HCT116 (cell line): ENCODE results near the gene NCKAP5. TPM values are rescaled to one million over a fixed set of nuclear protein-coding genes. Genes with fewer than 3 reads are reported as not detected.

Source experiments
- ATAC-seq: fragments of 200-7000 bp; cut with Tn5 transposase; 2 replicates; pipeline ENCODE4 v1.9.1; 2020; ENCODE audit warnings: mild to moderate bottlenecking, moderate library complexity
- BruUV-seq: library from RNA; stranded (reverse); fragments of 400-500 nt; replicated peaks from 2 replicates; lab custom pipeline; 2021; lab: Mats Ljungman, UMichigan
- CTCF ChIA-PET: fragments of 300-600 bp; sonication (Branson Sonifier 250); formaldehyde crosslinking; loops from one replicate; lab custom pipeline; 2021; ENCODE audit warnings: antibody characterized with exemption; lab: Charles Lee
- POLR2A ChIA-PET: fragments of 300-600, 350-600 bp; sonication (Branson Sonifier 250); formaldehyde crosslinking; loops from one replicate; lab custom pipeline; 2021; ENCODE audit warnings: antibody characterized with exemption; lab: Charles Lee
- RAD21 ChIA-PET, 2 experiments: fragments of 300-600 bp; sonication (Branson Sonifier 250); formaldehyde crosslinking; loops; one replicate each; lab custom pipeline; 2023; ENCODE audit warnings: low total read pairs in 2 of 2; ENCODE audit not compliant: uncharacterized antibody in 2 of 2, unreplicated experiment in 2 of 2, low non-redundant PET in 1 of 2; lab: Charles Lee
- DNase-seq: peaks from one replicate; pipeline ENCODE4 v3.0.0-alpha.2; 2010; ENCODE audit warnings: low read depth, low spot score
- H2AFZ ChIP-seq: fragments of 200-600 bp; shearing (Covaris generic), sonication (generic); 2 replicates; pipeline ENCODE4 v1.6.1; 2017; ENCODE audit warnings: low read depth, mixed run types, mixed read lengths, antibody characterized with exemption, low read length; ENCODE audit not compliant: poor library complexity, severe bottlenecking
- H3K27ac ChIP-seq: 2 replicates; pipeline ENCODE4 v1.5.1; 2012; ENCODE audit warnings: low read depth, low read length
- H3K27me3 ChIP-seq: fragments of 200-600 bp; sonication (generic); 2 replicates; pipeline ENCODE4 v1.6.1; 2016; ENCODE audit warnings: mixed run types, low read length, mixed read lengths; ENCODE audit not compliant: insufficient read depth
- H3K36me3 ChIP-seq, 2 experiments: fragments of 200-500 bp in 1 of 2; fragments of 200-600 bp in 1 of 2; sonication (Bioruptor generic) in 1 of 2; sonication (generic) in 1 of 2; 2 replicates each; pipeline versions ENCODE4 v1.5.1 to v1.6.1; 2014 to 2016; ENCODE audit warnings: low read length in 2 of 2, inconsistent platforms in 1 of 2, mixed read lengths in 1 of 2, mixed run types in 1 of 2; ENCODE audit not compliant: insufficient read depth in 2 of 2, control insufficient read depth in 1 of 2
- H3K4me1 ChIP-seq, 2 experiments: fragments of 200-600 bp in 1 of 2; sonication (generic) in 1 of 2; 2 replicates each; pipeline versions ENCODE4 v1.5.1 to v1.6.1; 2012 to 2017; ENCODE audit warnings: low read length in 2 of 2, inconsistent platforms in 1 of 2, mild to moderate bottlenecking in 1 of 2, mixed read lengths in 1 of 2, mixed run types in 1 of 2, moderate library complexity in 1 of 2; ENCODE audit not compliant: insufficient read depth in 2 of 2, control insufficient read depth in 1 of 2
- H3K4me2 ChIP-seq: fragments of 200-600 bp; sonication (generic); 2 replicates; pipeline ENCODE4 v1.6.1; 2017; ENCODE audit warnings: mixed run types, low read length, mixed read lengths
- H3K4me3 ChIP-seq, 2 experiments: fragments of 200-600 bp in 1 of 2; sonication (generic) in 1 of 2; replicated peaks in 1 of 2; 2 replicates each; pipeline ENCODE4 v1.5.1; 2011 to 2016; ENCODE audit warnings: low read length in 2 of 2, control low read depth in 1 of 2, low read depth in 1 of 2, mild to moderate bottlenecking in 1 of 2, mixed read lengths in 1 of 2, mixed run types in 1 of 2
- H3K79me2 ChIP-seq: fragments of 200-600 bp; sonication (generic); 2 replicates; pipeline ENCODE4 v1.6.1; 2017; ENCODE audit warnings: mild to moderate bottlenecking, mixed run types, low read length, moderate library complexity, mixed read lengths; ENCODE audit not compliant: insufficient read depth
- H3K9ac ChIP-seq: fragments of 200-600 bp; sonication (generic); 2 replicates; pipeline ENCODE4 v1.6.1; 2016; ENCODE audit warnings: low read length, mixed read lengths
- H3K9me2 ChIP-seq: fragments of 200-600 bp; sonication (generic), shearing (Covaris generic); 2 replicates; pipeline ENCODE4 v1.6.1; 2017; ENCODE audit warnings: mixed run types, mild to moderate bottlenecking, moderate library complexity; ENCODE audit not compliant: insufficient read depth
- H3K9me3 ChIP-seq, 2 experiments: fragments of 200-500 bp in 1 of 2; fragments of 200-600 bp in 1 of 2; sonication (Bioruptor generic) in 1 of 2; sonication (generic) in 1 of 2; 2 replicates each; pipeline ENCODE4 v1.6.1; 2014 to 2017; ENCODE audit warnings: low read length in 2 of 2, mixed read lengths in 2 of 2, inconsistent platforms in 1 of 2, low read depth in 1 of 2, mild to moderate bottlenecking in 1 of 2, mixed run types in 1 of 2, moderate library complexity in 1 of 2; ENCODE audit not compliant: control insufficient read depth in 1 of 2, insufficient read depth in 1 of 2
- H4K20me1 ChIP-seq: fragments of 200-600 bp; sonication (generic), shearing (Covaris generic); 2 replicates; pipeline ENCODE4 v1.6.1; 2017; ENCODE audit warnings: mixed run types, mild to moderate bottlenecking, moderate library complexity; ENCODE audit not compliant: insufficient read depth
- FOSL1 ChIP-seq: IDR thresholded peaks from 2 replicates; pipeline ENCODE4 v1.6.1; 2012; ENCODE audit warnings: low read depth
- JUND ChIP-seq: IDR thresholded peaks from 2 replicates; pipeline ENCODE4 v1.6.1; 2012
- RAD21 ChIP-seq: IDR thresholded peaks from 2 replicates; pipeline ENCODE4 v1.6.1; 2012; ENCODE audit warnings: low read depth, mild to moderate bottlenecking
- SIN3A ChIP-seq: IDR thresholded peaks from 2 replicates; pipeline ENCODE4 v1.6.1; 2012; ENCODE audit warnings: low read depth
- SP1 ChIP-seq: IDR thresholded peaks from 2 replicates; pipeline ENCODE4 v1.6.1; 2012; ENCODE audit warnings: low read depth
- SRF ChIP-seq: IDR thresholded peaks from 2 replicates; pipeline ENCODE4 v1.6.1; 2012; ENCODE audit warnings: low read depth
- TCF7L2 ChIP-seq: IDR thresholded peaks from 2 replicates; pipeline ENCODE4 v1.7.0; 2011; ENCODE audit warnings: borderline replicate concordance, inconsistent platforms; ENCODE audit not compliant: insufficient read depth, insufficient read length; ENCODE audit errors: extremely low read depth
- intact Hi-C: fragments of 100-400 bp; cut with micrococcal nuclease; formaldehyde crosslinking; loops from 2 replicates; pipeline ENCODE4 v1.10.0; 2022
- total RNA-seq: library from RNA; stranded (reverse); gene quantifications from one replicate; pipeline ENCODE4 v1.2.1, GENCODE V29; 2021; ENCODE audit not compliant: unreplicated experiment
- TF ChIP-seq, protein P1 (sequence below), 3 experiments: fragments of 200-600 bp in 1 of 3; sonication (generic) in 1 of 3; IDR thresholded peaks in 2 of 3; conservative IDR thresholded peaks in 1 of 3; 2 replicates each; pipeline ENCODE4 v1.5.1; 2012 to 2017; ENCODE audit warnings: low read depth in 2 of 3, low read length in 2 of 3, antibody characterized with exemption in 1 of 3, borderline replicate concordance in 1 of 3, control low read depth in 1 of 3, mild to moderate bottlenecking in 1 of 3, mixed read lengths in 1 of 3, mixed run types in 1 of 3, moderate library complexity in 1 of 3; ENCODE audit not compliant: insufficient read depth in 1 of 3
- TF ChIP-seq, protein P2 (sequence below): IDR thresholded peaks from 2 replicates; pipeline ENCODE4 v1.6.1; 2012

NCKAP5 gene
- total RNA-seq, 1 experiment from 2014 or later: 0.30 TPM

DNA sequence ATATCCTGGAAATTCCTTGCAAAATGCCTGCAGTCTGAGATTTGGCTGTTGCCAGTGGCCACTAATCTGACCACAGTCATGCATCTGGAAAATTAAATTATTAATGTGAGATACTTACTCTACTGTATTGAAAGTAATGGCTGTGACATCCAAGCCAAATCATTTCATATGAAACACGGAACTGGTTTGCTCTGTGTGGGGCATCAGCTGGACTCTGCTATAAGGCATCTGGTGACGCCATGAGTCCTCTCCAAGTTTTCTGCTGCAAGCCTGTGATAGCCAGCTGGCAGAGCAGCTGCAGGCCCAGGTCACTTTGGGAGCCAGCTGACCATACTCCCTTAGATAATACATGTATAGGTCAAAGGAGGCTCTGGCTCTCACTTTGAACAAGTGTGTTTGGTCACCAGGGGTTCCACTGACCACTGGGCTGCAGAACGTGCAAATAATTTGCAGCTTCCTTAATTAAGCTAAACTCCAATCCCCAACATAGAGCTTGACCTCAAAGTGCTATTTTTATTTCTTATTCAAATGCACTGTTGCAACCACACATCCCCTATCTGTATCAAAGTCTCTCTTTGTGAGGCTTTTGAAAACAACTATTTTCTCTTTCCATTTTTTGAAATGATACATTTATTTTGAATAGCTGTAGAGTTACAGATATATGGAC lies 152.9 kb downstream of the NCKAP5 start (continued):
- TF ChIP-seq, protein P1, sequence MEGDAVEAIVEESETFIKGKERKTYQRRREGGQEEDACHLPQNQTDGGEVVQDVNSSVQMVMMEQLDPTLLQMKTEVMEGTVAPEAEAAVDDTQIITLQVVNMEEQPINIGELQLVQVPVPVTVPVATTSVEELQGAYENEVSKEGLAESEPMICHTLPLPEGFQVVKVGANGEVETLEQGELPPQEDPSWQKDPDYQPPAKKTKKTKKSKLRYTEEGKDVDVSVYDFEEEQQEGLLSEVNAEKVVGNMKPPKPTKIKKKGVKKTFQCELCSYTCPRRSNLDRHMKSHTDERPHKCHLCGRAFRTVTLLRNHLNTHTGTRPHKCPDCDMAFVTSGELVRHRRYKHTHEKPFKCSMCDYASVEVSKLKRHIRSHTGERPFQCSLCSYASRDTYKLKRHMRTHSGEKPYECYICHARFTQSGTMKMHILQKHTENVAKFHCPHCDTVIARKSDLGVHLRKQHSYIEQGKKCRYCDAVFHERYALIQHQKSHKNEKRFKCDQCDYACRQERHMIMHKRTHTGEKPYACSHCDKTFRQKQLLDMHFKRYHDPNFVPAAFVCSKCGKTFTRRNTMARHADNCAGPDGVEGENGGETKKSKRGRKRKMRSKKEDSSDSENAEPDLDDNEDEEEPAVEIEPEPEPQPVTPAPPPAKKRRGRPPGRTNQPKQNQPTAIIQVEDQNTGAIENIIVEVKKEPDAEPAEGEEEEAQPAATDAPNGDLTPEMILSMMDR (IDR thresholded peaks at IDR 0.05 in 2 of 3, conservative IDR thresholded peaks at IDR 0.05 in 1 of 3; ENCODE audit: borderline replicate concordance in 1 of 3, insufficient read depth in 1 of 3, low read depth in 2 of 3, low read length in 2 of 3): no peak

DNA sequence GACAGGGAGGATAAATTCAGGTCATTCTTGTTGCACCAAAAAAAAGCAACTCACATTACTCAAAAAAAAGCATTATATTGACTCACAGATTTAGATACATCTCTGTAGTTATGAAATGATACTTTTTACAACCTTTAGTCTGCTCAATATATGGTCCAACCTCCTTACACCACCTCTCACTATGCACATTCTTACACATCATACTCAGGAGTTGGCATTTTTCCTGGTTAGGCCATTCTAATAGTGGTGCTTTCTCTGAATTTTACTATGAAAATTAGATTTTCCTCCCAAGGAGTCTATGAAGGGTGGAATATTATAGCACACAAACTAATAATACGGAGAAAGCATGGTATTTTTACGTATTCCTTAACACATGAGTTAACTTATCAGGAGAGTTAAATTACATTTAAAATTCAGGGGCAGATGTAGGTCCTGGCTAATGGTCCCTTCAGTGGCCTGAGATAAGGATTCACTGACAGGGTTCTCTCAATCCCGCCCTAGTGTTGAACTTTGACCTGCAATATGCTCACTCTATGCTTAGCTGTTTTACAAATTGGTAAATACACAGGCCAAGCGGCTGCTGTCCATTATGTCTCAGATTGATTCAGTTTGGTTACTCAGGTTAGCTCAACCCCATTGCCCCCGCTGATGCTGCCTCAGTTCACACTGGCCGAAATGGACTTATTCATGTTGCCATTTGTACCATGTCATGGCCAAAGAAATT lies 153.6 kb downstream of the NCKAP5 start:
- H3K79me2 ChIP-seq: no peaks in the 10 kb centered on the region
- no peak overlapping the region for H3K27ac ChIP-seq
- POLR2A ChIA-PET: no interaction called here
- no peaks in the 10 kb centered on the region for H3K36me3 ChIP-seq
- no peak overlapping the region for H3K9ac ChIP-seq
- H3K4me2 ChIP-seq: no peak overlapping the region
- H4K20me1 ChIP-seq: no peaks in the 10 kb centered on the region
- H3K9me3 ChIP-seq: no peaks in the 10 kb centered on the region
- BruUV-seq: no TSS peak
- ATAC-seq (no peak), DNase-seq (no peak)
- no peak overlapping the region for H2AFZ ChIP-seq
- CTCF ChIA-PET: no interaction called here
- intact Hi-C loops: no loop called here
- H3K4me1 ChIP-seq: no peaks in the 10 kb centered on the region
- TF ChIP-seq SIN3A (no peak), FOSL1 (no peak), SRF (no peak), SP1 (no peak), RAD21 (no peak), TCF7L2 (no peak), JUND (no peak)
- TF ChIP-seq, protein P2, sequence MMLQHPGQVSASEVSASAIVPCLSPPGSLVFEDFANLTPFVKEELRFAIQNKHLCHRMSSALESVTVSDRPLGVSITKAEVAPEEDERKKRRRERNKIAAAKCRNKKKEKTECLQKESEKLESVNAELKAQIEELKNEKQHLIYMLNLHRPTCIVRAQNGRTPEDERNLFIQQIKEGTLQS: no peak
- RAD21 ChIA-PET: no interaction called here
- H3K9me2 ChIP-seq: no peaks in the 10 kb centered on the region
- H3K27me3 ChIP-seq: no peaks in the 10 kb centered on the region
- no peak overlapping the region for H3K4me3 ChIP-seq
